SU-DHL-6 (cell line): Measurements from ENCODE around the gene TM2D3.

Experiments
- H2AFZ ChIP-seq: fragments of 200-600 bp; sonication (generic); 2 replicates; pipeline ENCODE4 v1.6.1; 2014; ENCODE audit warnings: low read depth, mild to moderate bottlenecking, moderate library complexity, mixed read lengths, antibody characterized with exemption, low read length; ENCODE audit not compliant: severe bottlenecking
- H3F3A ChIP-seq: fragments of 200-600 bp; shearing (Covaris generic); 2 replicates; pipeline ENCODE4 v1.6.0; 2016; ENCODE audit warnings: antibody characterized with exemption, mild to moderate bottlenecking; ENCODE audit not compliant: insufficient read depth
- H3K27ac ChIP-seq: fragments of 200-600 bp; sonication (generic); 2 replicates; pipeline ENCODE4 v1.5.1; 2016; ENCODE audit warnings: low read depth, mild to moderate bottlenecking, low read length, moderate library complexity, mixed read lengths
- H3K27me3 ChIP-seq: fragments of 200-600 bp; sonication (generic), shearing (Covaris generic); 2 replicates; pipeline ENCODE4 v1.6.0; 2014; ENCODE audit warnings: mild to moderate bottlenecking, low read length
- H3K36me3 ChIP-seq: fragments of 200-600 bp; sonication (generic); 2 replicates; pipeline ENCODE4 v1.6.1; 2014; ENCODE audit warnings: mild to moderate bottlenecking, low read length, mixed read lengths
- H3K4me2 ChIP-seq: fragments of 300-600, 200-600 bp; shearing (Covaris generic), sonication (generic); 2 replicates; pipeline ENCODE4 v1.6.0; 2014; ENCODE audit warnings: low read length, low read depth, mild to moderate bottlenecking; ENCODE audit not compliant: poor library complexity, severe bottlenecking
- H3K4me3 ChIP-seq: fragments of 200-600 bp; sonication (generic); 2 replicates; pipeline ENCODE4 v1.5.1; 2014; ENCODE audit warnings: antibody characterized with exemption, low read length, mild to moderate bottlenecking, mixed read lengths; ENCODE audit not compliant: insufficient read depth, poor library complexity, severe bottlenecking
- H3K79me2 ChIP-seq: fragments of 200-600 bp; sonication (generic); 2 replicates; pipeline ENCODE4 v1.6.1; 2014; ENCODE audit warnings: mild to moderate bottlenecking, low read length, moderate library complexity; ENCODE audit not compliant: insufficient read depth
- H3K9ac ChIP-seq: fragments of 200-600 bp; sonication (generic); 2 replicates; pipeline ENCODE4 v1.7.0; 2014; ENCODE audit warnings: mild to moderate bottlenecking, low read length
- H3K9me2 ChIP-seq: fragments of 200-600 bp; sonication (generic); replicated peaks from 2 replicates; pipeline ENCODE4 v1.6.1; 2014; ENCODE audit warnings: low read length; ENCODE audit not compliant: insufficient read depth
- H3K9me3 ChIP-seq: fragments of 200-600 bp; sonication (generic); 2 replicates; pipeline ENCODE4 v1.6.1; 2014; ENCODE audit warnings: low read length, mixed read lengths; ENCODE audit not compliant: insufficient read depth
- H4K20me1 ChIP-seq: fragments of 200-600 bp; sonication (generic); 2 replicates; pipeline ENCODE4 v1.6.1; 2014; ENCODE audit warnings: low read depth, mild to moderate bottlenecking, antibody characterized with exemption, low read length, moderate library complexity, mixed read lengths
- EZH2phosphoT487 ChIP-seq: fragments of 200-600 bp; sonication (generic), shearing (Covaris generic); conservative IDR thresholded peaks from 2 replicates; pipeline ENCODE4 v1.6.1; 2018; ENCODE audit warnings: mild to moderate bottlenecking, antibody characterized with exemption, low read length, moderate library complexity, mixed read lengths
- TF ChIP-seq, protein P1 (sequence below): fragments of 200-600 bp; sonication (generic); IDR thresholded peaks from one replicate; pipeline ENCODE4 v1.5.1; 2017; ENCODE audit warnings: antibody characterized with exemption, mild to moderate bottlenecking, low read length, moderate library complexity; ENCODE audit not compliant: insufficient read depth, poor library complexity, severe bottlenecking

Gene TM2D3

DNA sequence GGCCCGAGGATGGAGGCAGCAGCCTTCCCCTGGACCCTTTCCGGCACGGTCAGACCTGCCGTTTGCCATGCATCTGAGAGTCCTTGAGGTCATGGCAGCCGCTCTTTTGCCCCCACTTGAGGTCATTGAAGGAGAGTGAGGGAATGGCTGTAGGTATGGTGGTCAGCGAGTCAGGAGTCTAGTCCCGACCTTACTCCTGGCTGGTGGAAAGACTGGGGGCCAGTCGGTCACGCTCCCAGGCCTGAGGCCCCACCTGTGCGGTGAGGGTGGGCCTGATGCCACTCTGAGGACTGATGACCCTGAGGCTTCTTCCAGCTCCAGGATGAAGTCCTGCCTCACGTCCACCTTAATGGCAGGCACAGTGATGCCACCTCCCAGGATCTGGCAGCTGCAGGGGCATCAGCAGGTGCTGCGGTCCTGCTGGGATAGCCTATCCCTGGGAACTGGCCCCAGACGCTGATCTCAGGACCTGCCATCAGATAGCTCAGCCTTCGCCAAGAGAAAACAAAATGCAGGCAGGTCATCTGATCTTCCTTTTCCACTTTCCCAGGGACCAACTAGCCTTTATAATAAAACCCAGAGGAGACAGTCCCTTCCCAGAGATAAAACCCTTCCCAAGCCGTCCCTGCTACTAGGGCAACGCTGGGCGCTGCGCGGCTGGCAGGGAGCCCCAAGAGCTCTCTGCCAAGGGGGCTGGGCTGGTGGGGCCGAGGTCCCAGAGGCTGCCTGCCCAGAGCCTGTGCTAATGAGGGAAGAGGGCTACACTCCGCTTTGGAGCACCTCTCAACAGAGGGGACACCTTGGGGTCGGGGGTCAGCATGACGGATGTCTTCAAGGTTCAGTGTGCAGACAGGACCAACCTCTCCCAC lies 42.2 kb downstream of the TM2D3 start:
- H3K27ac ChIP-seq = no peak overlapping the region
- H3K9me2 ChIP-seq = no peaks in the 10 kb centered on the region
- H3K9me3 ChIP-seq = no peaks in the 10 kb centered on the region
- no peaks in the 10 kb centered on the region for H3K79me2 ChIP-seq
- H3K27me3 ChIP-seq = no peaks in the 10 kb centered on the region
- no peak for TF ChIP-seq EZH2phosphoT487
- TF ChIP-seq, protein P1, sequence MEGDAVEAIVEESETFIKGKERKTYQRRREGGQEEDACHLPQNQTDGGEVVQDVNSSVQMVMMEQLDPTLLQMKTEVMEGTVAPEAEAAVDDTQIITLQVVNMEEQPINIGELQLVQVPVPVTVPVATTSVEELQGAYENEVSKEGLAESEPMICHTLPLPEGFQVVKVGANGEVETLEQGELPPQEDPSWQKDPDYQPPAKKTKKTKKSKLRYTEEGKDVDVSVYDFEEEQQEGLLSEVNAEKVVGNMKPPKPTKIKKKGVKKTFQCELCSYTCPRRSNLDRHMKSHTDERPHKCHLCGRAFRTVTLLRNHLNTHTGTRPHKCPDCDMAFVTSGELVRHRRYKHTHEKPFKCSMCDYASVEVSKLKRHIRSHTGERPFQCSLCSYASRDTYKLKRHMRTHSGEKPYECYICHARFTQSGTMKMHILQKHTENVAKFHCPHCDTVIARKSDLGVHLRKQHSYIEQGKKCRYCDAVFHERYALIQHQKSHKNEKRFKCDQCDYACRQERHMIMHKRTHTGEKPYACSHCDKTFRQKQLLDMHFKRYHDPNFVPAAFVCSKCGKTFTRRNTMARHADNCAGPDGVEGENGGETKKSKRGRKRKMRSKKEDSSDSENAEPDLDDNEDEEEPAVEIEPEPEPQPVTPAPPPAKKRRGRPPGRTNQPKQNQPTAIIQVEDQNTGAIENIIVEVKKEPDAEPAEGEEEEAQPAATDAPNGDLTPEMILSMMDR = no peak
- no peak overlapping the region for H2AFZ ChIP-seq
- no peaks in the 10 kb centered on the region for H4K20me1 ChIP-seq
- no peaks in the 10 kb centered on the region for H3F3A ChIP-seq
- no peak overlapping the region for H3K4me3 ChIP-seq
- no peaks in the 10 kb centered on the region for H3K36me3 ChIP-seq
- no peak overlapping the region for H3K9ac ChIP-seq
- no peak overlapping the region for H3K4me2 ChIP-seq

DNA sequence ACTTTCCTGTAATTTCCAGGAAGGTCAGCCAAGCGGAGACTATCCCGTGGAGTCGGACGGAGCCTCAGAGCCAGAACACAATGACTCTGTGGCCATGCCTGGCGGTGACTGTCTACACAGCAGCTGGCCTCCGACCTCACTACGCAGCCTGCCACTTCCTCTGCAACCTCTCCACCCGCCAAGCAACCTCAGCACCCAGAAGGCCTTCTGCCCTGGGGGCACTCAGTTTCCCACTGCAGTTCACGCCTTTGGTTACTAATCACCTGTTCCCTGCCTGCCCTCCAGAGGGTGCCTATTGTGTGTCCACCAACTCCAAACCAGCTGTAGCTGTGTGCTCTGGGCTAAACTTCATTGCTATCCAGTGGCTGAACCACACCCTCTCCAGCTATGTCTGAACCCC lies 44.0 kb downstream of the TM2D3 start:
- TF ChIP-seq EZH2phosphoT487 = no peak
- TF ChIP-seq, protein P1 = no peak
- no peaks in the 10 kb centered on the region for H3K9me3 ChIP-seq
- no peaks in the 10 kb centered on the region for H3K79me2 ChIP-seq
- H3K9me2 ChIP-seq = no peaks in the 10 kb centered on the region
- H4K20me1 ChIP-seq = no peaks in the 10 kb centered on the region
- no peaks in the 10 kb centered on the region for H3F3A ChIP-seq
- no peaks in the 10 kb centered on the region for H3K27me3 ChIP-seq
- H3K36me3 ChIP-seq = no peaks in the 10 kb centered on the region
- no peak overlapping the region for H3K9ac ChIP-seq
- no peak overlapping the region for H3K4me2 ChIP-seq
- H3K4me3 ChIP-seq = no peak overlapping the region
- H2AFZ ChIP-seq = no peak overlapping the region
- H3K27ac ChIP-seq = no peak overlapping the region

DNA sequence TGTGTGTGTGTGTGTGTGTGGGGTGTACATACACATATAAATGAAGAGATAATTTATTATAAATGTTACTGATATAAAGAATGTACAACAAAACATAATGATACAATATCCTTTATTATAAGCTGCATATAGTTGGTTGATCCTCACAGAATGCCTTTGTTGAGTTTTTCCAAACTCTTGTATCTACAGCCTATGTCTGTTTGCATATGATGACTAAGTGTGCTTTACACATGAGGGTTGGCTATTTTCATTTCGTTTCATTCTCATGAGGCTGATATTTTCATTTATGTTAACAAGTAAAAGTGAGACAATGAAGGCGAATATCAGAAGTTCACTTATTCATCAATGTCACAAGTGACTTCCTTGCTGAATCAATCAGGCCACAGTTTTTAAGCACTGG lies 45.1 kb downstream of the TM2D3 start:
- no peaks in the 10 kb centered on the region for H3K9me3 ChIP-seq

More for the DNA sequence above, 45.1 kb downstream of the TM2D3 start:
- no peak overlapping the region for H3K27ac ChIP-seq
- H3K9me2 ChIP-seq = no peaks in the 10 kb centered on the region
- no peaks in the 10 kb centered on the region for H4K20me1 ChIP-seq
- H2AFZ ChIP-seq = no peak overlapping the region
- no peaks in the 10 kb centered on the region for H3K79me2 ChIP-seq
- H3K9ac ChIP-seq = no peak overlapping the region
- H3K4me2 ChIP-seq = no peak overlapping the region
- TF ChIP-seq EZH2phosphoT487 = no peak
- TF ChIP-seq, protein P1 = no peak
- H3F3A ChIP-seq = no peaks in the 10 kb centered on the region
- no peaks in the 10 kb centered on the region for H3K27me3 ChIP-seq
- no peak overlapping the region for H3K4me3 ChIP-seq
- no peaks in the 10 kb centered on the region for H3K36me3 ChIP-seq
